Kidney epithelial cell (primary cell): ENCODE results near the gene NKAIN4. TPM values are rescaled to one million over a fixed set of nuclear protein-coding genes. Genes with fewer than 3 reads are reported as not detected.

Experiments
- DNase-seq: peaks from one replicate; pipeline ENCODE4 v3.0.0-alpha.2; 2010; ENCODE audit warnings: low read depth
- H3K27me3 ChIP-seq: 2 replicates; pipeline ENCODE4 v1.6.0; 2011; ENCODE audit warnings: low read length; ENCODE audit not compliant: control insufficient read depth, insufficient read depth
- H3K36me3 ChIP-seq: 2 replicates; pipeline ENCODE4 v1.5.1; 2011; ENCODE audit warnings: low read length; ENCODE audit not compliant: control insufficient read depth, insufficient read depth
- H3K4me3 ChIP-seq: 2 replicates; pipeline ENCODE4 v1.5.1; 2011; ENCODE audit warnings: low read depth, mild to moderate bottlenecking, control low read depth, low read length
- total RNA-seq: library from RNA; depleted of rRNA; stranded (reverse); fragments of >200 nt; gene quantifications from 2 replicates; pipeline ENCODE4 v1.2.3, GENCODE V29; 2015
- TF ChIP-seq, protein P1 (sequence below): IDR thresholded peaks from 2 replicates; pipeline ENCODE4 v1.5.1; 2011; ENCODE audit warnings: mild to moderate bottlenecking, moderate library complexity, low read length, control low read depth, inconsistent platforms; ENCODE audit not compliant: insufficient read depth, poor library complexity, severe bottlenecking

NKAIN4 gene
- total RNA-seq, 1 donor from 2014 or later, result 65.4 TPM

DNA sequence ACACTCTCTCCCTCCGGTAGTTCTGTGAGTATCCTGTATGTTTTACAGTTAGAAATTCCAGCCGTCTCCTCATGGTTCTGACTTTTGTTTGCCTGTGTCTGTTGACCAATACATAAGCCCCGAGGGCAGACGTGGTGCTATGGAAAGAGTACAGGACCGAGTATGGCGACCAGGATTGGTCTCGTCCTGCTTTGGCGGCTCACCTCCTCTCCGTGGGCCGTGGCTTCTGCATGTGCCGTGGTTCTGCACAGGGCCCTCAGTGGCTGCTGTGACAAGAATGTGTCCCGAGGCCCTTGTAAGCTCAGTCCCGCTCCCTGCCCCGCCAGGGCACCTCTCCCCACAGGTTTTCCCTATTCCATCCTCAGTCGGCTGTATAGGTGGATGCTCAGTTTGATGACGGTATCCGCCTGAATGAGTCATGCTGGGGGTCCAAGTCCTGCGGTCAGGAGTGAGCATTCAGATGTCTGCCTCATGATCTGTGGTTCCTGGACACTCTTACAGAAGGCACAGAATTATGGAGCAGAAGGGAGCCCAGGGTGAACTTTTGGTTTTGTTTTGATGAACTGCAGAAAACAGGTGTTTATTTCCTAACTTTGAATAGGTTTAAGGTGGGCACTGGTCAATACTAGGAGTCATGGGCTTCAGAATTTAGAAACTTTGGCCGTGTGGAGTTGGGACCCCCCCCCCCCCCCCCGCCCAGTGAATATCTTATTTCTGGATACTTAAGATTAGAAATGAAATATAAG is 19.5 kb upstream of the NKAIN4 start:
- Histone ChIP-seq H3K36me3 (peaks cover 3% of the 10 kb centered on the region), H3K27me3 (no peaks in the 10 kb centered on the region), H3K4me3 (peak overlapping the region; percentile 77)
- TF ChIP-seq, protein P1, sequence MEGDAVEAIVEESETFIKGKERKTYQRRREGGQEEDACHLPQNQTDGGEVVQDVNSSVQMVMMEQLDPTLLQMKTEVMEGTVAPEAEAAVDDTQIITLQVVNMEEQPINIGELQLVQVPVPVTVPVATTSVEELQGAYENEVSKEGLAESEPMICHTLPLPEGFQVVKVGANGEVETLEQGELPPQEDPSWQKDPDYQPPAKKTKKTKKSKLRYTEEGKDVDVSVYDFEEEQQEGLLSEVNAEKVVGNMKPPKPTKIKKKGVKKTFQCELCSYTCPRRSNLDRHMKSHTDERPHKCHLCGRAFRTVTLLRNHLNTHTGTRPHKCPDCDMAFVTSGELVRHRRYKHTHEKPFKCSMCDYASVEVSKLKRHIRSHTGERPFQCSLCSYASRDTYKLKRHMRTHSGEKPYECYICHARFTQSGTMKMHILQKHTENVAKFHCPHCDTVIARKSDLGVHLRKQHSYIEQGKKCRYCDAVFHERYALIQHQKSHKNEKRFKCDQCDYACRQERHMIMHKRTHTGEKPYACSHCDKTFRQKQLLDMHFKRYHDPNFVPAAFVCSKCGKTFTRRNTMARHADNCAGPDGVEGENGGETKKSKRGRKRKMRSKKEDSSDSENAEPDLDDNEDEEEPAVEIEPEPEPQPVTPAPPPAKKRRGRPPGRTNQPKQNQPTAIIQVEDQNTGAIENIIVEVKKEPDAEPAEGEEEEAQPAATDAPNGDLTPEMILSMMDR, result no peak
- DNase-seq, result peak; percentile 61

DNA sequence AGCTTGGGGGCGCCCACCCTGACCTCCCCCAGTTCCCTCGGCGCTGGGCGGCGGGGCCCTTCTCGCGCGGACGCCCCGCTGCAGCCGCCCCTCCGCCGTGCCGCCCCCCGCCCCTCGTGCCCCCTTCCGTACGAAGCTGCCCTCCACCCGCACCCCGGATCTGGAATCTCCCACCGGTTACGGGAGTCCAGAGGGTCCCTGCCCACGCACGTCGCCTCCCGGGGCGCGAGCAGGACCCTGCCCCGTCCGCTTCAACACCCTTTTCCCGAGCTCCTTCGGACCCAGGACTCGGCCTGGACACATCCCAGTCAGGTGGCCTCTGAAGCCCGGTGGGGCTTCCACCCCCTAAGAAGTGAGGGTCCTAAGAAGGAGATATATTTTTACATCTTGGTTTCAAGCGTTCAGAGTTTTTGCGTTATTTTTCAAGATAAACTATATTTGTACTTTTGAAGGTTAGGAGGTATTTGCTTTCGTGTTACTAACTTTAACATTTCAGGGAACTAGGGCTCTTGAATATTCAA is 18.9 kb upstream of the NKAIN4 start:
- Histone ChIP-seq H3K4me3 (peak overlapping the region; percentile 77), H3K36me3 (peaks cover 2% of the 10 kb centered on the region), H3K27me3 (no peaks in the 10 kb centered on the region)
- no peak for DNase-seq
- TF ChIP-seq, protein P1, result no peak

DNA sequence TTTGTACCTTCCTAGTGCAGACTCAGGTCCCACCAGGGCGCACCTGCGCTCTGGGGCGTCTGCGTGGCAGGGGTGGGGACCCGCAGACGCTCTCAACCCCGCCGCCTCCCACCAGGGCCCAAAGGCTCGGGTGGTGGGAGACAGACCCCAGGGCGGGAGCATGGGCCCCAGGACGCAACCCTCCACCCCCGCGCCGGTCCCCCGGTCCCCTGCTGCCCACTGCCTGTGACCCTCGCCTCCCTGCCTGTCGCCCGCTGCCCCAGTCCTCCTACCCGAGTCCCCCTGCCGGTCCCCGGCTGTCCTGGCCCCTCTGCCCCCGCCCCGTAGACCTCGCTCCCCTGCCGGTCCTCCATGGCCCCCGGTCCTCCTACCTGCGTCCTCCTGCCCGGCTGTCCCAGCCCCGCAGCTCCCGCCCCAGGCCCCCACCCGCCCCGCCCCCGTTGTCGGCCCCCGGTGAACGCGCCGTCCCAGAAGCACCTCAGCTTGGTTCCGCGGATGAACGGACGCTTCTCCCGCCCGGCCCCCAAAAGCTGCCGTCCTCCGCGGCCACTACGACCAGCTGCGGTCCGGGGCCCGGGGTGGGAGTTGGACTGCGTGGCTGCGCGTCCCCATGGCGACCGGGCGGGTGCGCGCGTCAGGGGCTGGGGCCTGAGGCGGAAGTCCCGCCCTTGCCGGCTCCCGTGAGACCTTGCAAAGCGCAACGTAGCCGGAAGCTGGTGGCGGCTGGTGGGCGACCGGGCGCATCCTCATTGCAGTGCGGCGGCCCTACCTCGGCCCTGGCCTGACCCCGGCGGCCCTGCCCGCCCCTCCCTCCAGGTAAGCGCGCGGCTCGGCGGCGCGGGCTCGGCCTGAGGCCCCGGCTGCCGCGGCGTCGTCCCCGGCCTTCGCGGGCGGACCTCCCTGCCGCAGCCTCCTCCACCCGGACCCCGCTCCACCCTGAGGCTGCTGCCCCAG is 18.1 kb upstream of the NKAIN4 start, which contains the start of gene ARFGAP1:
TSS of gene ARFGAP1 (plus strand) at position 709 of the 954 bp plus-strand sequence. CDS start 2,768 bp downstream, outside the sequence.
- TF ChIP-seq, protein P1, result no peak
- DNase-seq, result peak; percentile 65
- H3K27me3 ChIP-seq, result no peaks in the 10 kb centered on the region
- peak within 1 kb of the TSS; percentile 77 for H3K4me3 ChIP-seq
- H3K36me3 ChIP-seq, result no peaks in the 10 kb centered on the region

DNA sequence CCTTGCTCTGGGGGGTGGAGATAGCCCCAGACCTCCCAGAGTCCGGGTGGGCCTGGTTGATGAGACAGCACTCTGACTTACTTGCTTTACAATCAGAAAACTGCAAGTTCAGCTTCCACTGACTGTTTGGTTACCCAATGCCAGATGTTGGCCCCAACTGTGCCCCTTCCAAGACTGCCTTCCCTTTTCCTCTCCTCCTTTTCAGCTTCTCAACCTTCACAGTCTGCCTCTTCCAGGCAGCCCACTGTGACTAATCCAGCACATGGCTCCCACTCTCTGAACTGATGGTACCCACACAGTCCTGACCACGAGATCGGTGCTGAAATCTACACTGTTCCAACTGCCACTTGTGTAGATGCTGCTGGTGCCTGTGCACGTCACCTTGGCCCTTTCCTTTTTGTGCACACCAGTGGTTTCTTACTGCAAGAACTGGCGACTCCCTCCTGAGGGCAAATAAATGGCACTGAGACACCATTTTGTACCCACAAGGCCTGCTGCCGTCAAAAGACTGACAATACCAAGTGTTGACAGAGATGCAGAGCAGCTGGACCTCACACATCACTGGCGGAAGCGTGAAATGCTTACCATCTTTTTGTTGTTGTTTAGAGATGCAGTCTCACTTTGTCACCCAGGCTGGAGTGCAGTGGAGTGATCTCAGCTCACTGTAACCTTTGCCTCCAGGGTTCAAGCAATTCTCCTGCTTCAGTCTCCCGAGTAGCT is 16.5 kb upstream of the NKAIN4 start:
- H3K4me3 ChIP-seq, result no peak overlapping the region
- H3K27me3 ChIP-seq, result no peaks in the 10 kb centered on the region
- TF ChIP-seq, protein P1, result no peak
- no peak for DNase-seq
- no peaks in the 10 kb centered on the region for H3K36me3 ChIP-seq

DNA sequence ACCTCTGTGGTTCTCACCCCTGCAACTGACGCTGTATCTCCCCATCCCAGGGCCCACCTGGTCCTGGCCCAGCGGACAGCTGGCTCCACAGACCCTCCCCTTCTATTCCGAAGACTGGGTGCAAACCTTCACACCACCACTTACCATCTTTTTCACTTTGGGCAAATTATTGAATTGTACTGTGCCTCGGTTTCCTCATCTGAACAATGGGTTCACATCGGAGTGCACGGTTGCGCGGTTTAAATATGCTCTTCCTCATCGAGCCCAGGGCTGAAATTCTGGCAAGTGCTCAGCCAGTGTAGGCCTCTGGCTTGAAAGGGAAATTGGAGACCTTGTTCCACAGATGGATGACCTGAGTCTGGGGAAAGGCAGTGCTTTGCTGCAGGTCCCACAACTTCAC is 15.5 kb upstream of the NKAIN4 start:
- DNase-seq, result no peak
- Histone ChIP-seq H3K36me3 (no peaks in the 10 kb centered on the region), H3K4me3 (no peak overlapping the region), H3K27me3 (no peaks in the 10 kb centered on the region)
- TF ChIP-seq, protein P1, result no peak
